OCI-LY3 (cell line): ENCODE measurements around the gene ITGBL1.

Source experiments
- EZH2phosphoT487 ChIP-seq: fragments of 200-600 bp; shearing (Covaris generic); IDR thresholded peaks from 2 replicates; pipeline ENCODE4 v1.6.1; 2018; ENCODE audit warnings: antibody characterized with exemption, mixed run types, low read depth
- TF ChIP-seq, protein P1 (sequence below): fragments of 200-600, 300-600 bp; sonication (generic); IDR thresholded peaks from 2 replicates; pipeline ENCODE4 v1.5.1; 2014; ENCODE audit warnings: antibody characterized with exemption, low read length, low read depth

DNA sequence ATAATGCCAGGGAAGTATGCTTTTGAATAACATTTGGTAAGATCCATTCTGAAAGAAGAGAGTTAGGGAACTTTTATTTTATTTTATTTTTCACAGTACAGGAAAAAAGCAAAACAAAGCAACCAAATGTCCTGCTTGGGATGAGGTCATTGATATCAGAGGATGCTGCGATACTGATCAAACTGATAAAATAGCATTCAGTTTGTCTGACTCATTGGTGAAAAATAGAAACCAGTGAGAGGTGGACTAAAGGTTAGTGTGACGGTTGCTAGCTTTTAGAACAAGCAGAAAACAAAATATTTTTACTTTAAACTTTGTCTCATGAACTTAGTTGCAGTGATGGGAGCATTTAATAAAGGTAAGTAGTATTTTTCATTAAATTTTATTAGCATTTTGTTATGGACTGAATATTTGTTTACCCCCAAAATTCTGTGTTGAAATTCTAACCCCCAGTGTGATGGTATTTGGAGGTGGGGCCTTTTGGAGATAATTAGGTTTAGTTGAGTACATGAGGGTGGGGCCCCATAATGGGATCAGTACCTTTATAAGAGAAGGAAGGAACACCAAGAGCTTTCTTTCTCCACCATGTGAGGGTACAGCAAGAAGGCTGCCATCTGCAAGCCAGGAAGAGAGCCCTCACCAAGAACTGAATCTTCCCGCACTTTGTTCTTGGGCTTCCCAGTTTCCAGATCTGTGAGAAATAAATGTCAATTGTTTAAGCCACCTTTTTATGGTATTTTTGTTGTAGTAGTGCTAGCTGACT, 37.3 kb downstream of the ITGBL1 start:
- TF ChIP-seq, protein P1, sequence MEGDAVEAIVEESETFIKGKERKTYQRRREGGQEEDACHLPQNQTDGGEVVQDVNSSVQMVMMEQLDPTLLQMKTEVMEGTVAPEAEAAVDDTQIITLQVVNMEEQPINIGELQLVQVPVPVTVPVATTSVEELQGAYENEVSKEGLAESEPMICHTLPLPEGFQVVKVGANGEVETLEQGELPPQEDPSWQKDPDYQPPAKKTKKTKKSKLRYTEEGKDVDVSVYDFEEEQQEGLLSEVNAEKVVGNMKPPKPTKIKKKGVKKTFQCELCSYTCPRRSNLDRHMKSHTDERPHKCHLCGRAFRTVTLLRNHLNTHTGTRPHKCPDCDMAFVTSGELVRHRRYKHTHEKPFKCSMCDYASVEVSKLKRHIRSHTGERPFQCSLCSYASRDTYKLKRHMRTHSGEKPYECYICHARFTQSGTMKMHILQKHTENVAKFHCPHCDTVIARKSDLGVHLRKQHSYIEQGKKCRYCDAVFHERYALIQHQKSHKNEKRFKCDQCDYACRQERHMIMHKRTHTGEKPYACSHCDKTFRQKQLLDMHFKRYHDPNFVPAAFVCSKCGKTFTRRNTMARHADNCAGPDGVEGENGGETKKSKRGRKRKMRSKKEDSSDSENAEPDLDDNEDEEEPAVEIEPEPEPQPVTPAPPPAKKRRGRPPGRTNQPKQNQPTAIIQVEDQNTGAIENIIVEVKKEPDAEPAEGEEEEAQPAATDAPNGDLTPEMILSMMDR = no peak
- no peak for TF ChIP-seq EZH2phosphoT487
